Loucy (cell line): ENCODE results near the gene TP73.

Experiments used
- EZH2phosphoT487 ChIP-seq: fragments of 200-600 bp; IDR thresholded peaks from 2 replicates; pipeline ENCODE4 v1.6.1; 2018; ENCODE audit warnings: antibody characterized with exemption, mild to moderate bottlenecking, moderate library complexity, borderline replicate concordance
- TF ChIP-seq, protein P1 (sequence below): fragments of 200-600 bp; sonication (generic); conservative IDR thresholded peaks from 2 replicates; pipeline ENCODE4 v1.5.1; 2014; ENCODE audit warnings: mild to moderate bottlenecking, antibody characterized with exemption, low read length

DNA sequence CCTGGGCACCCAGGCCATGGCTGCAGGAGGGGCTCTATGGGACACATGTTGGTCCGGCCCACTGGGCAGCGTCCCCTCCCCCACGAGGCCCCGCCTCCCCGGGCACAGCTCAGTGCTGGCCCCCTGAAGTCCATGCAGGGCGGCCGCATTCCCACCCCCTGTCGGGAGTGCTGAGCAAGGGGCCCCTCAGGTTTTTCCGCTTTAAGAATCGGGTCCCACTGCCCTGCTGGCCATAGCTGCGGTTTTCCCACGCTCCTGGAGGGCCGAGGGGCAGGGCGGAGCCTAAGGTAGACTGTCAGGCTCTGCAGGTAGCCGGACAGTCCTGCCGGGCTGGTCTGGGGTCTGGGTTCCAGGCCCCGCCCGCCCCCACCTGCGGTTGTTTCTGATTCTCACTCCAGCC lies 56.5 kb downstream of the TP73 start:
- TF ChIP-seq, protein P1, sequence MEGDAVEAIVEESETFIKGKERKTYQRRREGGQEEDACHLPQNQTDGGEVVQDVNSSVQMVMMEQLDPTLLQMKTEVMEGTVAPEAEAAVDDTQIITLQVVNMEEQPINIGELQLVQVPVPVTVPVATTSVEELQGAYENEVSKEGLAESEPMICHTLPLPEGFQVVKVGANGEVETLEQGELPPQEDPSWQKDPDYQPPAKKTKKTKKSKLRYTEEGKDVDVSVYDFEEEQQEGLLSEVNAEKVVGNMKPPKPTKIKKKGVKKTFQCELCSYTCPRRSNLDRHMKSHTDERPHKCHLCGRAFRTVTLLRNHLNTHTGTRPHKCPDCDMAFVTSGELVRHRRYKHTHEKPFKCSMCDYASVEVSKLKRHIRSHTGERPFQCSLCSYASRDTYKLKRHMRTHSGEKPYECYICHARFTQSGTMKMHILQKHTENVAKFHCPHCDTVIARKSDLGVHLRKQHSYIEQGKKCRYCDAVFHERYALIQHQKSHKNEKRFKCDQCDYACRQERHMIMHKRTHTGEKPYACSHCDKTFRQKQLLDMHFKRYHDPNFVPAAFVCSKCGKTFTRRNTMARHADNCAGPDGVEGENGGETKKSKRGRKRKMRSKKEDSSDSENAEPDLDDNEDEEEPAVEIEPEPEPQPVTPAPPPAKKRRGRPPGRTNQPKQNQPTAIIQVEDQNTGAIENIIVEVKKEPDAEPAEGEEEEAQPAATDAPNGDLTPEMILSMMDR = no peak
- TF ChIP-seq EZH2phosphoT487 = no peak
